Measurements from ENCODE around the gene EMID1. TPM values are rescaled to one million over a fixed set of nuclear protein-coding genes. Genes with fewer than 3 reads are reported as not detected.

Gene EMID1
- total RNA-seq, 2 experiments from 2014 or later, result not detected

DNA sequence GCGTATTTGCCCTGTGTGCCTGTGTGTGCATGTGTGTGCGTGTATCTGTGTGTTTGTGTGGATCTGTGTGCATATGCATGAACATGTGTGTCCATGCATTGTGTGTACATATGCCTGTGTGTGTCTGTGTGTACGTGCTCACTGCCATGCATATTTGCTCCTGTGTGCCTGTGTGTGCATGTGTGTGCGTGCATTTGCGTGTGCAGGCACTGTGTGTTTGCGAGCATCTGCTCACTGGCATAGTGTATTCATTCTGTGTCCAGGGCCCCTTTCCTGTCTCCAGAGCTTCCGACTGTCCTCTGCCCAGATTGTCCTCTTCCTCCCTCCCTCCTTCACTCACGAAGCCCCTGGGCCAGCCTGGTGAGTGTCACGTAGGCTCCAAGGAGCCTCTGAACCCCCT is 5.8 kb downstream of the EMID1 start:
- POLR2A ChIA-PET, result no interaction called here
- Histone ChIP-seq H4K20me1 (ENCODE audit: insufficient read depth, low read length) (no peaks in the 10 kb centered on the region), H3K9me3 (ENCODE audit: low read length) (no peaks in the 10 kb centered on the region), H3K9me2 (ENCODE audit: insufficient read depth, low read length) (no peaks in the 10 kb centered on the region), H3K4me3 (ENCODE audit: low read depth, low read length, poor library complexity, severe bottlenecking) (no peak overlapping the region), H3K4me2 (ENCODE audit: low read length) (no peak overlapping the region), H3K79me2 (ENCODE audit: insufficient read depth, low read depth, low read length) (no peaks in the 10 kb centered on the region), H2AFZ (ENCODE audit: low read length) (no peak overlapping the region), H3K4me1 (ENCODE audit: insufficient read depth, low read length, poor library complexity, severe bottlenecking) (no peaks in the 10 kb centered on the region), H3K27ac (ENCODE audit: low read depth, low read length, poor library complexity, severe bottlenecking) (no peak overlapping the region), H3K36me3 (ENCODE audit: insufficient read depth, low read length) (no peaks in the 10 kb centered on the region)
- no peak for DNase-seq (ENCODE audit: low spot score)
- no peak for TF ChIP-seq EZH2phosphoT487 (IDR thresholded peaks at IDR 0.05; ENCODE audit: borderline replicate concordance, low read depth, low read length)
- no TSS peak for BruUV-seq (replicated peaks)
- intact Hi-C loops (cut with micrococcal nuclease; ENCODE audit: unreplicated experiment), result no loop called here
- CTCF ChIA-PET (ENCODE audit: unreplicated experiment), result no interaction called here

DNA sequence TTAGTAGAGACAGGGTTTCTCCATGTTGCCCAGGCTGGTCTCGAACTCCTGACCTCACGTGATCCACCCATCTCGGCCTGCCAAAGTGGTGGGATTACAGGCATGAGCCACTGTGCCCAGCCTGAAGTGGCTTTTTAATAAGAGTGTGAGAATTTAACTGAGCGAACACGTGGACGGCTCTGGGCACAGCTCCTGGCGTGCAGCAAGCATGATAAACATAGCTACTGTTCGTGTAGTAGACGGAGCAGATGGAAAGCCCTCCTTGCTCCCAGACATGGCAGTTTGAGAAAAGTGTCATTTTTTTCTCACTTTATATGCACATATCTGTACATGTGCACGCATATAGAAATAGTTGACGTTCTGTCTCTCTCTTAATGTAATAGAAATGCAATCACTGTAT is 7.0 kb downstream of the EMID1 start:
- no peaks in the 10 kb centered on the region for H3K9me3 ChIP-seq (ENCODE audit: low read length)
- intact Hi-C loops (cut with micrococcal nuclease; ENCODE audit: unreplicated experiment), result no loop called here
- DNase-seq (ENCODE audit: low spot score), result no peak
- no peak for TF ChIP-seq EZH2phosphoT487 (IDR thresholded peaks at IDR 0.05; ENCODE audit: borderline replicate concordance, low read depth, low read length)
- TF ChIP-seq, protein P1, sequence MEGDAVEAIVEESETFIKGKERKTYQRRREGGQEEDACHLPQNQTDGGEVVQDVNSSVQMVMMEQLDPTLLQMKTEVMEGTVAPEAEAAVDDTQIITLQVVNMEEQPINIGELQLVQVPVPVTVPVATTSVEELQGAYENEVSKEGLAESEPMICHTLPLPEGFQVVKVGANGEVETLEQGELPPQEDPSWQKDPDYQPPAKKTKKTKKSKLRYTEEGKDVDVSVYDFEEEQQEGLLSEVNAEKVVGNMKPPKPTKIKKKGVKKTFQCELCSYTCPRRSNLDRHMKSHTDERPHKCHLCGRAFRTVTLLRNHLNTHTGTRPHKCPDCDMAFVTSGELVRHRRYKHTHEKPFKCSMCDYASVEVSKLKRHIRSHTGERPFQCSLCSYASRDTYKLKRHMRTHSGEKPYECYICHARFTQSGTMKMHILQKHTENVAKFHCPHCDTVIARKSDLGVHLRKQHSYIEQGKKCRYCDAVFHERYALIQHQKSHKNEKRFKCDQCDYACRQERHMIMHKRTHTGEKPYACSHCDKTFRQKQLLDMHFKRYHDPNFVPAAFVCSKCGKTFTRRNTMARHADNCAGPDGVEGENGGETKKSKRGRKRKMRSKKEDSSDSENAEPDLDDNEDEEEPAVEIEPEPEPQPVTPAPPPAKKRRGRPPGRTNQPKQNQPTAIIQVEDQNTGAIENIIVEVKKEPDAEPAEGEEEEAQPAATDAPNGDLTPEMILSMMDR (conservative IDR thresholded peaks at IDR 0.05; ENCODE audit: low read length), result no peak
- CTCF ChIA-PET (ENCODE audit: unreplicated experiment), result no interaction called here
- H3K36me3 ChIP-seq (ENCODE audit: insufficient read depth, low read length), result no peaks in the 10 kb centered on the region
- H3K4me2 ChIP-seq (ENCODE audit: low read length), result no peak overlapping the region
- POLR2A ChIA-PET, result no interaction called here
- no peaks in the 10 kb centered on the region for H3K4me1 ChIP-seq (ENCODE audit: insufficient read depth, low read length, poor library complexity, severe bottlenecking)
- H3K4me3 ChIP-seq (ENCODE audit: low read depth, low read length, poor library complexity, severe bottlenecking), result no peak overlapping the region
- no TSS peak for BruUV-seq (replicated peaks)
- no peaks in the 10 kb centered on the region for H3K9me2 ChIP-seq (ENCODE audit: insufficient read depth, low read length)
- H2AFZ ChIP-seq (ENCODE audit: low read length), result no peak overlapping the region
- no peaks in the 10 kb centered on the region for H3K79me2 ChIP-seq (ENCODE audit: insufficient read depth, low read depth, low read length)
- no peaks in the 10 kb centered on the region for H4K20me1 ChIP-seq (ENCODE audit: insufficient read depth, low read length)
- no peak overlapping the region for H3K27ac ChIP-seq (ENCODE audit: low read depth, low read length, poor library complexity, severe bottlenecking)

DNA sequence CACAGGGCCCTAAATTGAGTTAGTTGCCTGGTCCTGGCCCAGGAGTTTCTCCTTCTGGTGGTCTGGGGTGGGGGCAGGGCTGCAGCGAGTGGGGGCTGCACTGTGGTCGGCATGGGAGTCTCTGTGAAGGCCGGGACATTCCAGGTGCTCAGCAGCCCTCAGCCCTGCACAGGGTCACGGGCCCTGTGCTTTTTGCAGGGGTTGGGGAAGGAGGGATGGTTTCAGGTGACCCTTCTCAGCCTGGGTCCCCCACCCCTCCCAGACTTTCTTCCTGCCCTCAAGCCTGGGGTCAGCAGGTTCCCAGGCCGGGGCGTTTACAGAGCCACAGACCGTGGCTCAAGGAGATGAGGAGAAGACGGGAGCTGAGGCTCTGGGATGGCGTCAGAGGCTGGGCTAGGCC is 7.8 kb downstream of the EMID1 start:
- no peak for TF ChIP-seq EZH2phosphoT487 (IDR thresholded peaks at IDR 0.05; ENCODE audit: borderline replicate concordance, low read depth, low read length)
- TF ChIP-seq, protein P1 (conservative IDR thresholded peaks at IDR 0.05; ENCODE audit: low read length), result no peak
- H3K9me2 ChIP-seq (ENCODE audit: insufficient read depth, low read length), result no peaks in the 10 kb centered on the region
- H3K4me2 ChIP-seq (ENCODE audit: low read length), result no peak overlapping the region
- CTCF ChIA-PET (ENCODE audit: unreplicated experiment), result no interaction called here
- H3K4me3 ChIP-seq (ENCODE audit: low read depth, low read length, poor library complexity, severe bottlenecking), result no peak overlapping the region
- no peaks in the 10 kb centered on the region for H3K9me3 ChIP-seq (ENCODE audit: low read length)
- H3K36me3 ChIP-seq (ENCODE audit: insufficient read depth, low read length), result no peaks in the 10 kb centered on the region
- H3K79me2 ChIP-seq (ENCODE audit: insufficient read depth, low read depth, low read length), result no peaks in the 10 kb centered on the region
- H4K20me1 ChIP-seq (ENCODE audit: insufficient read depth, low read length), result no peaks in the 10 kb centered on the region
- DNase-seq (ENCODE audit: low spot score), result no peak
- no peak overlapping the region for H2AFZ ChIP-seq (ENCODE audit: low read length)
- POLR2A ChIA-PET, result no interaction called here
- intact Hi-C loops (cut with micrococcal nuclease; ENCODE audit: unreplicated experiment), result no loop called here
- H3K27ac ChIP-seq (ENCODE audit: low read depth, low read length, poor library complexity, severe bottlenecking), result no peak overlapping the region
- BruUV-seq (replicated peaks), result no TSS peak
- H3K4me1 ChIP-seq (ENCODE audit: insufficient read depth, low read length, poor library complexity, severe bottlenecking), result no peaks in the 10 kb centered on the region
